HUES48 (cell line): Measurements from ENCODE around the gene NENF.

Source experiments
- H3K27ac ChIP-seq: one replicate; pipeline ENCODE4 v1.7.0; 2013; ENCODE audit warnings: low read depth, low read length, inconsistent platforms
- H3K27me3 ChIP-seq: 2 replicates; pipeline ENCODE4 v1.6.1; 2013; ENCODE audit warnings: mild to moderate bottlenecking, low read length; ENCODE audit not compliant: control insufficient read depth, insufficient read depth
- H3K36me3 ChIP-seq: 2 replicates; pipeline ENCODE4 v1.6.1; 2013; ENCODE audit warnings: low read length; ENCODE audit not compliant: control insufficient read depth, insufficient read depth
- H3K4me1 ChIP-seq: 2 replicates; pipeline ENCODE4 v1.6.1; 2013; ENCODE audit warnings: mild to moderate bottlenecking, low read length; ENCODE audit not compliant: control insufficient read depth, insufficient read depth
- H3K4me3 ChIP-seq: 2 replicates; pipeline ENCODE4 v1.5.1; 2013; ENCODE audit warnings: mild to moderate bottlenecking, low read depth, low read length
- H3K9ac ChIP-seq: 2 replicates; pipeline ENCODE4 v1.6.1; 2013; ENCODE audit warnings: mild to moderate bottlenecking, low read depth, low read length, moderate library complexity
- H3K9me3 ChIP-seq: 2 replicates; pipeline ENCODE4 v1.6.1; 2013; ENCODE audit warnings: low read length; ENCODE audit not compliant: control insufficient read depth, insufficient read depth

Gene NENF

GRCh38 chr1:212410231-212410820 lies 22.4 kb upstream of the NENF start:
- Histone ChIP-seq H3K4me3 (no peak overlapping the region), H3K27ac (no peak overlapping the region), H3K9me3 (no peaks in the 10 kb centered on the region), H3K4me1 (peaks cover 13% of the 10 kb centered on the region), H3K27me3 (peaks cover 8% of the 10 kb centered on the region; the same call in 1 of the 2 replicates), H3K36me3 (peaks cover 64% of the 10 kb centered on the region), H3K9ac (no peak overlapping the region)

- Histone ChIP-seq H3K4me3 (no peak overlapping the region), H3K9ac (no peak overlapping the region), H3K36me3 (peaks cover 45% of the 10 kb centered on the region), H3K27me3 (peaks cover 8% of the 10 kb centered on the region; the same call in 1 of the 2 replicates), H3K4me1 (peaks cover 16% of the 10 kb centered on the region), H3K9me3 (no peaks in the 10 kb centered on the region), H3K27ac (no peak overlapping the region)
Measured at GRCh38 chr1:212412374-212412773, 20.3 kb upstream of the NENF start.

GRCh38 chr1:212413902-212414327 lies 18.8 kb upstream of the NENF start:
- Histone ChIP-seq H3K27me3 (peaks cover 8% of the 10 kb centered on the region; the same call in 1 of the 2 replicates), H3K36me3 (peaks cover 33% of the 10 kb centered on the region), H3K9ac (peak overlapping the region; percentile 53; the same call in 1 of the 2 replicates), H3K27ac (no peak overlapping the region), H3K4me3 (peak overlapping the region; percentile 71), H3K9me3 (no peaks in the 10 kb centered on the region), H3K4me1 (peaks cover 16% of the 10 kb centered on the region)

- Histone ChIP-seq H3K4me3 (peak within 1 kb of the TSS; percentile 71), H3K27me3 (peaks cover 8% of the 10 kb centered on the region; the same call in 1 of the 2 replicates), H3K4me1 (peaks cover 16% of the 10 kb centered on the region), H3K27ac (peak within 1 kb of the TSS; percentile 37), H3K36me3 (peaks cover 27% of the 10 kb centered on the region), H3K9me3 (no peaks in the 10 kb centered on the region), H3K9ac (peak within 1 kb of the TSS; percentile 53; the same call in 1 of the 2 replicates)
Measured at GRCh38 chr1:212414328-212415106, 18.2 kb upstream of the NENF start, which contains the start of gene PACC1. TSS of gene PACC1 (minus strand) at chr1:212414886. CDS start at chr1:212414757, 129 bp downstream.

GRCh38 chr1:212415107-212415841 lies 17.4 kb upstream of the NENF start:
- H3K27ac ChIP-seq: no peak overlapping the region
- peaks cover 8% of the 10 kb centered on the region; the same call in 1 of the 2 replicates for H3K27me3 ChIP-seq
- H3K9me3 ChIP-seq: no peaks in the 10 kb centered on the region
- peaks cover 16% of the 10 kb centered on the region for H3K4me1 ChIP-seq
- H3K36me3 ChIP-seq: peaks cover 20% of the 10 kb centered on the region
- no peak overlapping the region for H3K9ac ChIP-seq
- H3K4me3 ChIP-seq: no peak overlapping the region

- Histone ChIP-seq H3K9ac (no peak overlapping the region), H3K4me1 (no peaks in the 10 kb centered on the region), H3K27me3 (no peaks in the 10 kb centered on the region; the same call in 1 of the 2 replicates), H3K9me3 (no peaks in the 10 kb centered on the region), H3K27ac (no peak overlapping the region), H3K4me3 (no peak overlapping the region), H3K36me3 (no peaks in the 10 kb centered on the region)
Measured at GRCh38 chr1:212421165-212421564, 11.6 kb upstream of the NENF start.

- Histone ChIP-seq H3K4me1 (no peaks in the 10 kb centered on the region), H3K9ac (no peak overlapping the region)
Measured at GRCh38 chr1:212423879-212424278, 8.8 kb upstream of the NENF start.

GRCh38 chr1:212428496-212428895 lies 4.2 kb upstream of the NENF start:
- no peak overlapping the region for H3K27ac ChIP-seq
- no peaks in the 10 kb centered on the region; the same call in none of the 2 replicates for H3K27me3 ChIP-seq
- no peak overlapping the region for H3K4me3 ChIP-seq
- no peaks in the 10 kb centered on the region for H3K36me3 ChIP-seq
- H3K9me3 ChIP-seq: no peaks in the 10 kb centered on the region
- peaks cover 13% of the 10 kb centered on the region; the same call in 1 of the 2 replicates for H3K4me1 ChIP-seq
- H3K9ac ChIP-seq: no peak overlapping the region

More at GRCh38 chr1:212423879-212424278, 8.8 kb upstream of the NENF start:
- no peak overlapping the region for H3K27ac ChIP-seq
- H3K27me3 ChIP-seq: no peaks in the 10 kb centered on the region; the same call in 1 of the 2 replicates
- H3K9me3 ChIP-seq: no peaks in the 10 kb centered on the region
- no peak overlapping the region for H3K4me3 ChIP-seq
- no peaks in the 10 kb centered on the region for H3K36me3 ChIP-seq

GRCh38 chr1:212430416-212430815 lies 2.3 kb upstream of the NENF start:
- H3K4me1 ChIP-seq: peaks cover 13% of the 10 kb centered on the region; the same call in 1 of the 2 replicates
- H3K36me3 ChIP-seq: no peaks in the 10 kb centered on the region
- H3K27me3 ChIP-seq: peaks cover 8% of the 10 kb centered on the region
- no peak overlapping the region for H3K4me3 ChIP-seq
- H3K9me3 ChIP-seq: no peaks in the 10 kb centered on the region
- H3K9ac ChIP-seq: no peak overlapping the region
- no peak overlapping the region for H3K27ac ChIP-seq

- Histone ChIP-seq H3K9ac (no peak overlapping the region), H3K4me1 (peaks cover 13% of the 10 kb centered on the region; the same call in 1 of the 2 replicates), H3K9me3 (no peaks in the 10 kb centered on the region), H3K27ac (no peak overlapping the region), H3K27me3 (peaks cover 8% of the 10 kb centered on the region), H3K4me3 (no peak overlapping the region), H3K36me3 (no peaks in the 10 kb centered on the region)
Measured at GRCh38 chr1:212430955-212431394, 1.7 kb upstream of the NENF start.
